Naive thymus-derived CD4-positive, alpha-beta T cell (primary cell): Measurements from ENCODE around the gene NEDD4. TPM values are rescaled to one million over a fixed set of nuclear protein-coding genes. Genes with fewer than 3 reads are reported as not detected.
A peak's percentile ranks its signal among the peaks of the same experiment; 100 is the strongest.

ENCODE experiments used
- ATAC-seq: fragments of 150-1000 bp; cut with Tn5 transposase; 2 replicates; pipeline ENCODE4 v1.10.0; 2021; ENCODE audit warnings: mild to moderate bottlenecking, moderate library complexity
- CTCF ChIA-PET: fragments of 350-600 bp; sonication (Branson Sonifier 250); formaldehyde crosslinking; loops from one replicate; lab custom pipeline; 2021; ENCODE audit warnings: antibody characterized with exemption; lab: Charles Lee
- POLR2A ChIA-PET: fragments of 350-600 bp; sonication (Branson Sonifier 250); formaldehyde crosslinking; loops from one replicate; lab custom pipeline; 2021; ENCODE audit warnings: antibody characterized with exemption, inconsistent platforms; lab: Charles Lee
- DNase-seq, 9 donors: peaks; one replicate each; pipeline versions ENCODE4 v3.0.0 to v3.0.0-alpha.2; 2020 to 2022; ENCODE audit warnings: mixed read lengths in 1 of 9
- H3K27ac ChIP-seq: one replicate; pipeline ENCODE4 v1.7.0; 2013; ENCODE audit warnings: mild to moderate bottlenecking, low read depth, low read length, moderate library complexity
- H3K27me3 ChIP-seq, 2 donors: one replicate each; pipeline ENCODE4 v1.7.0; 2013; ENCODE audit warnings: low read length in 2 of 2, mild to moderate bottlenecking in 2 of 2, moderate library complexity in 2 of 2; ENCODE audit not compliant: control insufficient read depth in 2 of 2, insufficient read depth in 2 of 2
- H3K36me3 ChIP-seq, 3 experiments: 1 replicate in 2 of 3; 2 replicates in 1 of 3; pipeline ENCODE4 v1.7.0; 2013; ENCODE audit warnings: low read length in 3 of 3, mild to moderate bottlenecking in 3 of 3, moderate library complexity in 1 of 3; ENCODE audit not compliant: insufficient read depth in 3 of 3, control insufficient read depth in 2 of 3
- H3K4me1 ChIP-seq, 2 donors: one replicate each; pipeline ENCODE4 v1.7.0; 2013; ENCODE audit warnings: low read length in 2 of 2, mild to moderate bottlenecking in 2 of 2, moderate library complexity in 1 of 2; ENCODE audit not compliant: control insufficient read depth in 2 of 2, insufficient read depth in 2 of 2
- H3K4me3 ChIP-seq: 2 replicates; pipeline ENCODE4 v1.7.0; 2013; ENCODE audit warnings: mild to moderate bottlenecking, low read length
- H3K9me3 ChIP-seq, 3 experiments: 1 replicate in 2 of 3; 2 replicates in 1 of 3; pipeline ENCODE4 v1.7.0; 2013; ENCODE audit warnings: low read length in 3 of 3; ENCODE audit not compliant: control insufficient read depth in 2 of 3
- H3K27ac Mint-ChIP-seq, 9 donors: one replicate each; pipeline ENCODE4 v1.8.0; 2020 to 2022; ENCODE audit warnings: mixed read lengths in 9 of 9, mild to moderate bottlenecking in 8 of 9, moderate library complexity in 5 of 9, inconsistent platforms in 2 of 9
- H3K27me3 Mint-ChIP-seq, 5 donors: one replicate each; pipeline ENCODE4 v1.8.0; 2021 to 2022; ENCODE audit warnings: mixed read lengths in 5 of 5, mild to moderate bottlenecking in 1 of 5
- H3K36me3 Mint-ChIP-seq, 5 donors: one replicate each; pipeline ENCODE4 v1.8.0; 2020 to 2022; ENCODE audit warnings: mixed read lengths in 5 of 5, mild to moderate bottlenecking in 3 of 5, inconsistent platforms in 1 of 5
- H3K4me1 Mint-ChIP-seq, 7 donors: one replicate each; pipeline ENCODE4 v1.8.0; 2020 to 2022; ENCODE audit warnings: mixed read lengths in 7 of 7, mild to moderate bottlenecking in 3 of 7, inconsistent platforms in 1 of 7
- H3K4me3 Mint-ChIP-seq, 10 donors: one replicate each; pipeline ENCODE4 v1.8.0; 2020 to 2022; ENCODE audit warnings: mild to moderate bottlenecking in 10 of 10, mixed read lengths in 10 of 10, moderate library complexity in 6 of 10, inconsistent platforms in 2 of 10
- H3K9me3 Mint-ChIP-seq, 11 donors: one replicate each; pipeline ENCODE4 v1.8.0; 2020 to 2022; ENCODE audit warnings: mixed read lengths in 11 of 11, mild to moderate bottlenecking in 4 of 11, inconsistent platforms in 1 of 11, moderate library complexity in 1 of 11
- intact Hi-C, 2 donors: fragments of 100-400 bp; cut with micrococcal nuclease; formaldehyde crosslinking; loops; one replicate each; pipeline ENCODE4 v1.15.1; 2023
- polyA plus RNA-seq, 2 donors: library from polyadenylated mRNA; unstranded; fragments of 300-500 nt; fragmentation: Illumina TruSeq; gene quantifications; one replicate each; pipeline ENCODE4 v1.2.3, GENCODE V29; 2021
- total RNA-seq, 6 experiments: library from RNA in 5 of 6; stranded (reverse) in 5 of 6; gene quantifications; 1 replicate in 5 of 6; 2 replicates in 1 of 6; pipeline ENCODE4 v1.2.3 and lab custom pipeline; 2021 to 2026

Gene NEDD4
- total RNA-seq (10 to 100 TPM in 1 of 5 experiments, 1 to 10 TPM in 4; 3.3 to 15.1 (median 5.4) TPM), polyA plus RNA-seq (1 to 10 TPM; 1.1 to 3.4 TPM), total RNA-seq (lab: John Stamatoyannopoulos, UW) (6.7 reads per million, percentile 29 among the genes with 10 or more reads in this experiment)

DNA sequence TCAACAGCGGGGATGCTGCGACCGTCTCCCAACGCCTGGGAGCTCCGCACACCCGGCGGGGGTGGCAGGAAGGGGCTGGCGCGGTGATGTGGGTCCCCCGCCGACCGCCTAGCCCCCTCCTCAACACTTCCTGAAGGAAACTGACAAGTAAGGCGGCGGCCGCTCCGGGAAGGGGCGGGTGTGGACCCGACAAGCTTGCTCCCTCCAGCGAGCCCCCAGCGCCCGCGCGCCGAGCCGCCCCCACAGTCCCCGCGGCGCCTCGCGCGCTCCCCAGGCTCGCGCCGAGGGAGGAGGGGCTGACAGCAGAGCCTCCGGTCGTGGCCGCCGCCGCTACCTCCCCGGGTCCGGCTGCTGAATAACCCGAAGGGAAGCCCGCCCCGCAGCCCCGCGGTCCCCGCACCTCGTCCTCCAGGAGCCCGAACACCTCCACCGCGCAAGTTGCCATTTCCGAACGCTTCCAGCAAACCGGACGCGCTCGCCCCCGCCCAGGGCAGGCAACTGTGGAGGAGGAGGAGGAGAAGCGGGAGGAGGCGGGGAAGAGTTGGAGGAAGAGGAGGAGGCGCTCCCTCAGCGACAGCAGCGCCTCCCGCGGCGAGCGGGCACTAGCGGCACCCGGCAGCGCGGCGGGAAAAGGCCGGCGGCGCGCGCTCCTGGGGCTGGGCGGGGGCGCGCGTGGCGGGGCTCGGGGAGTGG is at the start of gene NEDD4:
Gene NEDD4, minus strand, starts transcription at position 502 of the 693 bp plus-strand sequence. Its CDS starts 57 bp downstream, at position 445.
- Mint-ChIP-seq H3K27me3 (peaks cover 0 to 52% (median 0%) of the 10 kb centered on the region in 5 donors), H3K4me3 (peak within 1 kb of the TSS; percentile 85 to 95 (median 90)), H3K9me3 (peaks cover 0 to 3% (median 0%) of the 10 kb centered on the region in 11 donors), H3K36me3 (peaks cover 0 to 7% (median 0%) of the 10 kb centered on the region in 5 donors), H3K4me1 (peaks cover 8 to 26% (median 18%) of the 10 kb centered on the region in 7 donors), H3K27ac (peak within 1 kb of the TSS; percentile 7 to 92 (median 68))
- H3K4me3 ChIP-seq = peak within 1 kb of the TSS; percentile 66
- H3K27me3 ChIP-seq = no peaks in the 10 kb centered on the region
- ChIA-PET POLR2A (no interaction called here), CTCF (interaction anchor here (0.8 to 1.6 kb wide), 4 partner anchors 48 to 60 kb away, joined by 3 to 6 read pairs (median 4); no protein-coding TSS in a partner anchor)
- DNase-seq (peak; percentile 60 to 80 (median 68)), ATAC-seq (peak; percentile 93)
- H3K4me1 ChIP-seq = no peaks in the 10 kb centered on the region
- intact Hi-C loops = loop anchor here (1.0 to 10.0 kb wide), 8 partner anchors 50 to 1714 kb away; partner anchors contain the start of genes POLR2M (in 1 of the 2) and RSL24D1 (in 1 of the 2)
- H3K27ac ChIP-seq = no peak within 1 kb of the TSS
- H3K36me3 ChIP-seq = no peaks in the 10 kb centered on the region
- H3K9me3 ChIP-seq = no peaks in the 10 kb centered on the region

DNA sequence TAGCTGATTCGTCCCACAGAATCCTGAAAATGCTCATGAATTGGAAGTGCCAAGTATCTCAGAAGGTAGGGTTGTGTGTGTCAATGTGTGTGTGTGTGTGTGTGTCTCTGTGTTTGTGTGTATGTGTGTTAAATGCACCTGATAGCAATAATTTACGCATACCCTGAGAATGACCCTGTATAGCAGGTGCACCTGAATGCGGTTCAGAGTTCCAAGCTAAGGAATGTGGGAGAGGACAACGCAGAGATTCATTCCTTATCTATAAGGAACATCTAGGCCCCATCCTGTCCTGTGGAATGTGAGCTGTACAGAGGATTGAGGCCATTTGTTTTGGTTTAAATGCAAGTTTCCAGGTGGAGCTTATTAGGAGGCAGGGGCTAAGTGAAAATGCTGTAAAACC is 49.1 kb upstream of the NEDD4 start:
- H3K27ac Mint-ChIP-seq = peak overlapping the region in 8 of 9 donors; percentile 85 to 96 (median 90)
- ChIA-PET POLR2A (interaction anchor here (0.6 to 1.0 kb wide), 3 partner anchors 21 to 1179 kb away, joined by 3 read pairs; no protein-coding TSS in a partner anchor), CTCF (interaction anchor here (1.2 kb wide), 1 partner anchor 11 kb away, joined by 4 read pairs; no protein-coding TSS in a partner anchor)
- Histone ChIP-seq H3K27me3 (no peaks in the 10 kb centered on the region), H3K4me1 (peaks cover 20 to 24% of the 10 kb centered on the region in 2 donors), H3K9me3 (no peaks in the 10 kb centered on the region), H3K4me3 (peak overlapping the region; percentile 6), H3K27ac (peak overlapping the region; percentile 64), H3K36me3 (no peaks in the 10 kb centered on the region)
- peaks cover 0 to 17% (median 0%) of the 10 kb centered on the region in 5 donors for H3K36me3 Mint-ChIP-seq
- peaks cover 8 to 61% (median 45%) of the 10 kb centered on the region in 7 donors for H3K4me1 Mint-ChIP-seq
- intact Hi-C loops = loop anchor here (2.0 to 5.0 kb wide), 3 partner anchors 50 to 202 kb away; partner anchors contain the start of genes NEDD4 (in 2 of the 2) and RFX7 (in 1 of the 2)
- H3K27me3 Mint-ChIP-seq = peaks cover 0 to 3% (median 0%) of the 10 kb centered on the region in 5 donors
- peaks cover 0 to 22% (median 2%) of the 10 kb centered on the region in 11 donors for H3K9me3 Mint-ChIP-seq
- no peak for DNase-seq
- peak overlapping the region in 7 of 10 donors; percentile 13 to 77 (median 68) for H3K4me3 Mint-ChIP-seq
- no peak for ATAC-seq

DNA sequence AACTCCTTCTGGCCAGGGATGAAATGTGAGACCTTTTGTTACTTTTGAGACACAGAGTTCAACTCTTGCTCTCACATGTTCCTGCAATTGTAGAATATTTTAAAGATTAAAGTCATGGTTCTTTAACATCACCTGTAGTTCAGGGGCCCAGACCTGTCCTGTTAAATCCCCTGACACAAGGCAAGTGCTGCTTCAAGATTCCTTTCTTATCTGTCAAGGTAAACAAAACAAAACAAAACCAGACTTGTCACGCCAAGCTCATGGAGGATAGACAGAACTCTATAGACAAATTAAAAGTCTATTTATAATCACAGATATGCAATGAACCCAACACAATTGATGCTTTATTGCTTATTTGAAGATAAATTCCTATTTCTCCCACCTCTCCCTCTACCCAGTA is 48.6 kb upstream of the NEDD4 start:
- Mint-ChIP-seq H3K27ac (peak overlapping the region in 8 of 9 donors; percentile 85 to 96 (median 90)), H3K4me3 (peak overlapping the region in 6 of 10 donors; percentile 13 to 77 (median 63)), H3K9me3 (peaks cover 0 to 22% (median 2%) of the 10 kb centered on the region in 11 donors), H3K36me3 (peaks cover 0 to 17% (median 0%) of the 10 kb centered on the region in 5 donors), H3K4me1 (peaks cover 8 to 63% (median 46%) of the 10 kb centered on the region in 7 donors), H3K27me3 (peaks cover 0 to 3% (median 0%) of the 10 kb centered on the region in 5 donors)
- no peaks in the 10 kb centered on the region for H3K27me3 ChIP-seq
- intact Hi-C loops = loop anchor here (2.0 to 5.0 kb wide), 3 partner anchors 49 to 203 kb away; partner anchors contain the start of genes NEDD4 (in 2 of the 2) and RFX7 (in 1 of the 2)
- DNase-seq (no peak), ATAC-seq (no peak)
- no peak overlapping the region for H3K27ac ChIP-seq
- POLR2A ChIA-PET = interaction anchor here (0.6 to 1.0 kb wide), 3 partner anchors 22 to 1180 kb away, joined by 3 read pairs; no protein-coding TSS in a partner anchor
- no peaks in the 10 kb centered on the region for H3K36me3 ChIP-seq
- no peak overlapping the region for H3K4me3 ChIP-seq
- no peaks in the 10 kb centered on the region for H3K9me3 ChIP-seq
- peaks cover 20 to 24% of the 10 kb centered on the region in 2 donors for H3K4me1 ChIP-seq
- CTCF ChIA-PET = interaction anchor here (1.2 kb wide), 1 partner anchor 12 kb away, joined by 4 read pairs; no protein-coding TSS in a partner anchor

- ATAC-seq (no peak), DNase-seq (no peak)
- H3K4me1 Mint-ChIP-seq = peaks cover 8 to 62% (median 46%) of the 10 kb centered on the region in 7 donors
- ChIA-PET CTCF (interaction anchor here (0.7 to 1.2 kb wide), 2 partner anchors 22 to 48 kb away, joined by 3 read pairs; no protein-coding TSS in a partner anchor), POLR2A (no interaction called here)
- H3K9me3 Mint-ChIP-seq = peaks cover 0 to 19% (median 2%) of the 10 kb centered on the region in 11 donors
- Histone ChIP-seq H3K36me3 (no peaks in the 10 kb centered on the region), H3K4me1 (peaks cover 20 to 24% of the 10 kb centered on the region in 2 donors), H3K4me3 (no peak overlapping the region), H3K27me3 (no peaks in the 10 kb centered on the region), H3K27ac (no peak overlapping the region), H3K9me3 (no peaks in the 10 kb centered on the region)
- H3K36me3 Mint-ChIP-seq = peaks cover 0 to 15% (median 0%) of the 10 kb centered on the region in 5 donors
- intact Hi-C loops = loop anchor here in 1 of 2 donors (5.0 kb wide), 1 partner anchor 202 kb away; the partner anchor contains the start of gene RFX7
- H3K27ac Mint-ChIP-seq = peak overlapping the region in 1 of 9 donors; percentile 26
- no peak overlapping the region for H3K4me3 Mint-ChIP-seq
- peaks cover 0 to 2% (median 0%) of the 10 kb centered on the region in 5 donors for H3K27me3 Mint-ChIP-seq
Observed at GRCh38 chr15:56040081-56041035, 46.9 kb upstream of the NEDD4 start.

DNA sequence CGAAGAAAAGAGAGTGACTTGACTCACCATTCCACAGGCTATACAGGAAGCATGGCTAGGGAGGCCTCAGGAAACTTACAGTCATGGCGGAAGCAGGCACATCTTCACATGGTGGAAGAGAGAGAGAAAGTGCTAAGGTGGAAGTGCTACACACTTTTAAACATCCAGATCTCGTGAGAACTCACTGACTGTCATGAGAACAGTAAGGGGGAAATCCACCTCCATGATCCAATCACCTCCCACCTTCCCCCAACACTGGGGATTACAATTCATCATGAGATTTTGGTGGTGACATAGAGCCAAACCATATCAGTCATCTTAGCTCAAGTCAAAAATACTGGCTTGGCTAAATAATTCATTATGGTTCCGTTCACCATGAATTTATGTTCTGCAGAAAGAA is 45.3 kb upstream of the NEDD4 start:
- Histone ChIP-seq H3K27ac (no peak overlapping the region), H3K36me3 (no peaks in the 10 kb centered on the region), H3K9me3 (no peaks in the 10 kb centered on the region), H3K4me1 (peaks cover 17 to 19% of the 10 kb centered on the region in 2 donors), H3K4me3 (no peak overlapping the region), H3K27me3 (no peaks in the 10 kb centered on the region)
- Mint-ChIP-seq H3K4me3 (no peak overlapping the region), H3K9me3 (peaks cover 0 to 15% (median under 1%) of the 10 kb centered on the region in 11 donors), H3K27me3 (peaks cover 0 to 7% (median 0%) of the 10 kb centered on the region in 5 donors), H3K4me1 (peaks cover 10 to 45% (median 38%) of the 10 kb centered on the region in 7 donors), H3K36me3 (peaks cover 0 to 10% (median 0%) of the 10 kb centered on the region in 5 donors), H3K27ac (peak overlapping the region in 4 of 9 donors; percentile 24 to 83 (median 27))
- ChIA-PET CTCF (interaction anchor here (0.7 kb wide), 1 partner anchor 142 kb away, joined by 3 read pairs; no protein-coding TSS in a partner anchor), POLR2A (no interaction called here)
- no peak for DNase-seq
- intact Hi-C loops = loop anchor here in 1 of 2 donors (2.0 kb wide), 1 partner anchor 14 kb away; no protein-coding TSS in a partner anchor
- no peak for ATAC-seq
